T-cell (primary cell): ENCODE data around the gene EZH2. TPM values are rescaled to one million over a fixed set of nuclear protein-coding genes. Genes with fewer than 3 reads are reported as not detected.

Experiments used
- ATAC-seq, 4 experiments: fragments of 200-7000 bp in 3 of 4; fragments of 150-1000 bp in 1 of 4; cut with Tn5 transposase; replicated peaks in 1 of 4; 1 replicate in 3 of 4; 2 replicates in 1 of 4; pipeline ENCODE4 v1.10.0; 2021; ENCODE audit warnings: moderate library complexity in 3 of 4, mild to moderate bottlenecking in 2 of 4, moderate number of reproducible peaks in 1 of 4
- CTCF ChIA-PET, 2 donors: fragments of 300-600 bp; sonication (Branson Sonifier 250); formaldehyde crosslinking; loops; one replicate each; lab custom pipeline; 2022; ENCODE audit warnings: antibody characterized with exemption in 2 of 2; lab: Charles Lee
- POLR2A ChIA-PET, 2 donors: fragments of 300-600 bp; sonication (Branson Sonifier 250); formaldehyde crosslinking; loops; one replicate each; lab custom pipeline; 2022; ENCODE audit warnings: antibody characterized with exemption in 2 of 2; lab: Charles Lee
- DNase-seq, 35 experiments: peaks; one replicate each; pipeline versions ENCODE4 v3.0.0 to v3.0.0-alpha.2; 2013 to 2023
- H3K27ac ChIP-seq: one replicate; pipeline ENCODE4 v1.5.1; 2013; ENCODE audit warnings: low read length
- H3K27me3 ChIP-seq, 2 experiments: replicated peaks in 1 of 2; 1 replicate in 1 of 2; 2 replicates in 1 of 2; pipeline versions ENCODE4 v1.6.1 to v1.7.0; 2013; ENCODE audit warnings: low read length in 1 of 2, mixed read lengths in 1 of 2; ENCODE audit not compliant: control insufficient read depth in 2 of 2, insufficient read depth in 2 of 2; ENCODE audit errors: extremely low read depth in 1 of 2
- H3K36me3 ChIP-seq, 2 donors: 1 replicate in 1 of 2; 2 replicates in 1 of 2; pipeline versions ENCODE4 v1.6.1 to v1.7.0; 2013; ENCODE audit warnings: low read length in 1 of 2; ENCODE audit not compliant: control insufficient read depth in 2 of 2, insufficient read depth in 1 of 2; ENCODE audit errors: extremely low read depth in 1 of 2
- H3K4me1 ChIP-seq, 2 experiments: 1 replicate in 1 of 2; 2 replicates in 1 of 2; pipeline versions ENCODE4 v1.6.1 to v1.7.0; 2013; ENCODE audit warnings: low read length in 2 of 2, mixed read lengths in 1 of 2; ENCODE audit not compliant: insufficient read depth in 2 of 2, control insufficient read depth in 1 of 2; ENCODE audit errors: extremely low read depth in 1 of 2
- H3K4me3 ChIP-seq, 2 donors: 1 replicate in 1 of 2; 2 replicates in 1 of 2; pipeline versions ENCODE4 v1.5.1 to v1.7.0; 2013; ENCODE audit warnings: mild to moderate bottlenecking in 2 of 2, low read length in 1 of 2, moderate library complexity in 1 of 2; ENCODE audit not compliant: control insufficient read depth in 1 of 2; ENCODE audit errors: extremely low read depth in 1 of 2
- H3K9me3 ChIP-seq: 2 replicates; pipeline ENCODE4 v1.7.0; 2013
- H3K27ac Mint-ChIP-seq, 2 donors: one replicate each; pipeline ENCODE4 v1.8.0; 2020 to 2021; ENCODE audit warnings: mild to moderate bottlenecking in 2 of 2, mixed read lengths in 2 of 2
- H3K27me3 Mint-ChIP-seq, 2 donors: one replicate each; pipeline ENCODE4 v1.8.0; 2021 to 2022; ENCODE audit warnings: mixed read lengths in 2 of 2
- H3K36me3 Mint-ChIP-seq: one replicate; pipeline ENCODE4 v1.8.0; 2021; ENCODE audit warnings: mixed read lengths
- H3K4me1 Mint-ChIP-seq, 3 donors: one replicate each; pipeline ENCODE4 v1.8.0; 2020 to 2022; ENCODE audit warnings: mixed read lengths in 3 of 3, mild to moderate bottlenecking in 1 of 3
- H3K4me3 Mint-ChIP-seq, 3 donors: one replicate each; pipeline ENCODE4 v1.8.0; 2020 to 2022; ENCODE audit warnings: mild to moderate bottlenecking in 3 of 3, mixed read lengths in 3 of 3, moderate library complexity in 3 of 3
- H3K9me3 Mint-ChIP-seq, 3 donors: one replicate each; pipeline ENCODE4 v1.8.0; 2020 to 2022; ENCODE audit warnings: mixed read lengths in 3 of 3
- whole genome bisulfite sequencing: methylation state at CpG from one replicate; pipeline ENCODE4 v1.1.5; 2013; ENCODE audit warnings: missing lambda C conversion rate; ENCODE audit not compliant: insufficient coverage; 5-methylcytosine and 5-hydroxymethylcytosine counted together
- total RNA-seq, 35 experiments: library from RNA in 6 of 35; stranded (reverse) in 6 of 35; fragments of 120-200 nt in 1 of 35; gene quantifications; one replicate each; pipeline versions ENCODE4 v1.2.1 to v1.2.4 and lab custom pipeline; 2013 to 2026

Gene EZH2
- total RNA-seq, 5 donors from 2014 or later (not counting 1 experiment from before 2014, with no cell fraction given): 8.1 to 24.0 (median 11.2) TPM

GRCh38 chr7:148773334-148773733 lies 110.8 kb downstream of the EZH2 start:
- Histone ChIP-seq H3K4me1 (peaks cover 19 to 22% of the 10 kb centered on the region in 2 experiments), H3K9me3 (no peaks in the 10 kb centered on the region), H3K36me3 (peaks cover 6 to 33% of the 10 kb centered on the region in 2 donors), H3K4me3 (no peak overlapping the region), H3K27me3 (no peaks in the 10 kb centered on the region), H3K27ac (peak overlapping the region; percentile 67)
- peak overlapping the region; percentile 8 to 50 (median 22) for H3K4me3 Mint-ChIP-seq
- peaks cover 37 to 39% (median 38%) of the 10 kb centered on the region in 3 donors for H3K4me1 Mint-ChIP-seq
- peak overlapping the region; percentile 91 to 92 for H3K27ac Mint-ChIP-seq
- ATAC-seq (peak; percentile 91 to 99 (median 98)), DNase-seq (peak in 33 of 35 experiments; percentile 9 to 63 (median 28))
- WGBS: 0% methylated on average over 5 of the region's 10 CpGs
- H3K36me3 Mint-ChIP-seq: peaks cover 24% of the 10 kb centered on the region
- H3K9me3 Mint-ChIP-seq: no peaks in the 10 kb centered on the region
- ChIA-PET CTCF (interaction anchor here (0.8 to 1.6 kb wide), 4 partner anchors 168 to 195 kb away, joined by 3 to 6 read pairs (median 4); no protein-coding TSS in a partner anchor), POLR2A (interaction anchor here in 1 of 2 donors (0.5 to 0.6 kb wide), 3 partner anchors 9 to 100 kb away, joined by 4 to 8 read pairs (median 7); no protein-coding TSS in a partner anchor)
- no peaks in the 10 kb centered on the region for H3K27me3 Mint-ChIP-seq

- H3K27ac Mint-ChIP-seq: peak overlapping the region; percentile 91 to 92
- ATAC-seq: peak in 3 of 4 experiments; percentile 28 to 33 (median 29)
- ChIA-PET CTCF (interaction anchor here in 1 of 2 donors (1.6 kb wide), 1 partner anchor 191 kb away, joined by 6 read pairs; no protein-coding TSS in a partner anchor), POLR2A (interaction anchor here in 1 of 2 donors (0.6 kb wide), 1 partner anchor 101 kb away, joined by 8 read pairs; no protein-coding TSS in a partner anchor)
- no peak overlapping the region for H3K4me3 ChIP-seq
- 79% methylated on average over 6 of the region's 8 CpGs for WGBS
- peak in 2 of 35 experiments; percentile 3 to 14 for DNase-seq
- H3K4me1 ChIP-seq: peaks cover 19 to 22% of the 10 kb centered on the region in 2 experiments
- peaks cover 1 to 39% of the 10 kb centered on the region in 2 donors for H3K36me3 ChIP-seq
- H3K9me3 ChIP-seq: no peaks in the 10 kb centered on the region
- no peaks in the 10 kb centered on the region for H3K27me3 Mint-ChIP-seq
- H3K27me3 ChIP-seq: no peaks in the 10 kb centered on the region
- peak overlapping the region in 1 of 3 donors; percentile 50 for H3K4me3 Mint-ChIP-seq
- no peaks in the 10 kb centered on the region for H3K9me3 Mint-ChIP-seq
- H3K27ac ChIP-seq: peak overlapping the region; percentile 67
- peaks cover 29% of the 10 kb centered on the region for H3K36me3 Mint-ChIP-seq
- H3K4me1 Mint-ChIP-seq: peaks cover 36 to 38% (median 37%) of the 10 kb centered on the region in 3 donors
Observed at GRCh38 chr7:148772297-148773089, 111.6 kb downstream of the EZH2 start.

DNA sequence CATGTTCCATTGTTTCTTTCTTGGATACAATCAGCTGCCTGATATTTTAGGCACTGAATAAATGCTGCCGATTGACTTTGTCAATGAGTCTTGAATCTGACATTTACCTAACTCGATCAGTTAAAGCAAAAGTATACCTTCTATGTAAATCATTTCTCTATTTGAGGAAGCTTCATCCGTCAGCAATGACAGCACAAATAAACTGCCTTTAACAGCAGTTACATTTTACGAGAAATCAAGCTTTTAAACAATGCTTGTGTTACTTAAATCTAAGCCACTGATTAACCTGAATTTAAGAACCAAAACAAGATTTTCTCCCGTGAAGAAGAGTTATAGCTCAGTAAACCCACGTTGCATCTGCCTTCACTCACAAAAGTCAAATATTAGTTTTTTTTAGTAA lies 114.1 kb downstream of the EZH2 start:
- H3K9me3 Mint-ChIP-seq: no peaks in the 10 kb centered on the region
- H3K27ac ChIP-seq: no peak overlapping the region
- no peak overlapping the region for H3K27ac Mint-ChIP-seq
- H3K36me3 Mint-ChIP-seq: peaks cover 29% of the 10 kb centered on the region
- H3K36me3 ChIP-seq: peaks cover 0 to 39% of the 10 kb centered on the region in 2 donors
- H3K4me1 Mint-ChIP-seq: peaks cover 26 to 31% (median 27%) of the 10 kb centered on the region in 3 donors
- no peak overlapping the region for H3K4me3 ChIP-seq
- H3K27me3 Mint-ChIP-seq: no peaks in the 10 kb centered on the region
- DNase-seq (no peak), ATAC-seq (no peak)
- POLR2A ChIA-PET: no interaction called here
- no peaks in the 10 kb centered on the region for H3K27me3 ChIP-seq
- CTCF ChIA-PET: no interaction called here
- 100% methylated on average over 2 of the region's 6 CpGs for WGBS
- peaks cover 19 to 22% of the 10 kb centered on the region in 2 experiments for H3K4me1 ChIP-seq
- H3K4me3 Mint-ChIP-seq: no peak overlapping the region
- H3K9me3 ChIP-seq: no peaks in the 10 kb centered on the region

DNA sequence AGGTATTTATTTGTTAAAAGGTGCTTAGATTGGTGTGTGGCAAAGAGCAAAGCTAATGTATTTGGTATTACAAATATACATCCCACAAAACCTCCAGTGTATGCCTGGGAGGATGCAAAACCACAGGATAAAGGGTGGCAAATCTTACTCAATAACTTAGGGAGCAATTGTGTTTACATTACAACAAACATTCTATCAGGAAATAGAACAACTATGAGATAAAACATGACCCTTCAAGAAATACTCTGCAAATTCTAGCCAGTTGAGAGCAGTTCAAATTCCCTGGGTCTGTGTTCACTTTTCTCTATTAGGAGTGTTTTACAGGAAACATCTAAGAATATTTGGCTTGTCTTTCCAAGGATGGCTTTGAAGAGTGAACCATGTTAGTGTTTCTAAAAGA lies 120.5 kb downstream of the EZH2 start:
- POLR2A ChIA-PET: no interaction called here
- Mint-ChIP-seq H3K36me3 (peaks cover 43% of the 10 kb centered on the region), H3K27ac (no peak overlapping the region), H3K27me3 (no peaks in the 10 kb centered on the region), H3K4me3 (no peak overlapping the region), H3K9me3 (no peaks in the 10 kb centered on the region), H3K4me1 (no peaks in the 10 kb centered on the region)
- Histone ChIP-seq H3K4me3 (no peak overlapping the region), H3K27me3 (no peaks in the 10 kb centered on the region), H3K9me3 (no peaks in the 10 kb centered on the region), H3K27ac (no peak overlapping the region), H3K4me1 (no peaks in the 10 kb centered on the region), H3K36me3 (peaks cover 0 to 50% of the 10 kb centered on the region in 2 donors)
- ATAC-seq: no peak
- DNase-seq: no peak
- CTCF ChIA-PET: interaction anchor here in 1 of 2 donors (0.6 kb wide), 1 partner anchor 302 kb away, joined by 3 read pairs; no protein-coding TSS in a partner anchor

DNA sequence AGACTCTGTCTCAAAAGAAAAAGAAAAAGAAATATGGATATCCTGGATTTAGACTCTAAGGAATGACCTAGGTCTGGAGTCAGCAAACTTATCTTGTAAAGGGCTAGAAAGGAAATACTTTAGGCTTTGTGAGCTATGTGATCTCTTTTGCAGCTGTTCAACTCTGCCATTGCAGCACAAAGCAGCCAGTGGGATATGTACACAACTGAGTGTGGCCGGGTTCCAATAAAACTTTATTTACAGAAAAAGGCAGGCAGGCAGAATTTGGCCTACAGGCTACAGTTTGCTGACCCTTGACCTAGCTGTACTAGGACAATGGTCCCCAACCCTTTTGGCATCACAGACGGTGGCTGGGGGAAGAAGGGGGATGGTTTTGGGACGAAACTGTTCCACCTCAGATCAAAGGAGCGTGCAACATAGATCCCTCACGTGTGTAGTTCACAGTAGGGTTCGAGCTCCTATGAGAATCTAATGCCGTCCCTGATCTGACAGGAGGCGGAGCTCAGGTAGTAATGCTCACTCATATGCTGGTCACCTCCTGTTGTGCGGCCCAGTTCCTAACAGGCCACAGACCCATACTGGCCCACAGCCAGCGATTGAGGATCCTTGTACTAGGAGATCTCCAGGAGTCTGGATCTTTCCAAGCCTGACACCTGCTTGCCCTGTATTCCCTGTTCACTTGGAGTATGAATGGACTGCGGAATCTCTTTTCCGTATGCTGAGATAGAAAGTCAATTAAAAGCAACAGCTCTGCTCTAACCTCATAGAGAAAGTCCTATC lies 122.4 kb downstream of the EZH2 start:
- Mint-ChIP-seq H3K27ac (peak overlapping the region in 1 of 2 donors; percentile 30), H3K27me3 (no peaks in the 10 kb centered on the region), H3K4me1 (peaks cover 0 to 1% (median 0%) of the 10 kb centered on the region in 3 donors), H3K36me3 (peaks cover 43% of the 10 kb centered on the region), H3K9me3 (no peaks in the 10 kb centered on the region), H3K4me3 (no peak overlapping the region)
- 98% methylated on average over 9 of the region's 12 CpGs for WGBS
- no peak overlapping the region for H3K27ac ChIP-seq
- H3K4me3 ChIP-seq: no peak overlapping the region
- ATAC-seq (no peak), DNase-seq (no peak)
- no peaks in the 10 kb centered on the region for H3K9me3 ChIP-seq
- CTCF ChIA-PET: no interaction called here
- POLR2A ChIA-PET: interaction anchor here (0.5 to 0.6 kb wide), 2 partner anchors 57 to 1016 kb away, joined by 3 read pairs; no protein-coding TSS in a partner anchor
- H3K27me3 ChIP-seq: no peaks in the 10 kb centered on the region
- H3K36me3 ChIP-seq: peaks cover 0 to 49% of the 10 kb centered on the region in 2 donors
- no peaks in the 10 kb centered on the region for H3K4me1 ChIP-seq
